ENCODE results near the gene TSPEAR.

DNA sequence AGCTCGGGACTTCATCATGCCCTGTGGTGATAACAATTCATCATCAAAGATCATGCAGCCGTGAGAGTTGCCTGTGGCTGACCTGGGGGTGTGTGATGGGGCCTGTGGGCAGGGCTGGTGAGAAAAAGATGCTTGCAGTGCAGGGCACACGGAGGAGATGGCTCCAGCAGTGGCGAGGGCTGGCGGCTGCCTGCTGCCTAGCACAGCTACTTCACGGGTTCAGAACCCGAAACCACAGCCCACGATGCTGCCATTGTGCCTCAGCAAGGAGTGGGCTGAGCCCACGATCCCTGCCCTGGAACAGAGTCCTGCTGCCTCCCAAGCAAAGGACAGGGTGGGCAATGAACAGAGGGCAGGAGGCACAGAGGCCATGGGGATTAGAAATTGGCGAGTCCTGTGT is 85.1 kb downstream of the TSPEAR start:
- TF ChIP-seq, protein P1, sequence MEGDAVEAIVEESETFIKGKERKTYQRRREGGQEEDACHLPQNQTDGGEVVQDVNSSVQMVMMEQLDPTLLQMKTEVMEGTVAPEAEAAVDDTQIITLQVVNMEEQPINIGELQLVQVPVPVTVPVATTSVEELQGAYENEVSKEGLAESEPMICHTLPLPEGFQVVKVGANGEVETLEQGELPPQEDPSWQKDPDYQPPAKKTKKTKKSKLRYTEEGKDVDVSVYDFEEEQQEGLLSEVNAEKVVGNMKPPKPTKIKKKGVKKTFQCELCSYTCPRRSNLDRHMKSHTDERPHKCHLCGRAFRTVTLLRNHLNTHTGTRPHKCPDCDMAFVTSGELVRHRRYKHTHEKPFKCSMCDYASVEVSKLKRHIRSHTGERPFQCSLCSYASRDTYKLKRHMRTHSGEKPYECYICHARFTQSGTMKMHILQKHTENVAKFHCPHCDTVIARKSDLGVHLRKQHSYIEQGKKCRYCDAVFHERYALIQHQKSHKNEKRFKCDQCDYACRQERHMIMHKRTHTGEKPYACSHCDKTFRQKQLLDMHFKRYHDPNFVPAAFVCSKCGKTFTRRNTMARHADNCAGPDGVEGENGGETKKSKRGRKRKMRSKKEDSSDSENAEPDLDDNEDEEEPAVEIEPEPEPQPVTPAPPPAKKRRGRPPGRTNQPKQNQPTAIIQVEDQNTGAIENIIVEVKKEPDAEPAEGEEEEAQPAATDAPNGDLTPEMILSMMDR (IDR thresholded peaks at IDR 0.05; ENCODE audit: low read depth, low read length) = no peak
- TF ChIP-seq, protein P2, sequence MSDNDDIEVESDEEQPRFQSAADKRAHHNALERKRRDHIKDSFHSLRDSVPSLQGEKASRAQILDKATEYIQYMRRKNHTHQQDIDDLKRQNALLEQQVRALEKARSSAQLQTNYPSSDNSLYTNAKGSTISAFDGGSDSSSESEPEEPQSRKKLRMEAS (IDR thresholded peaks at IDR 0.05; ENCODE audit: low read depth, low read length) = no peak

Measured in NB4 (cell line).